ENCODE measurements around the gene PILRA. TPM values are rescaled to one million over a fixed set of nuclear protein-coding genes. Genes with fewer than 3 reads are reported as not detected.
"Not testable (repeated sequence)": the region's sequence is repeated elsewhere in the genome, so short reads cannot be mapped to it uniquely, and the experiment has no call there.

Gene PILRA
- total RNA-seq, 2 experiments from 2014 or later: 8.1 to 11.5 TPM

DNA sequence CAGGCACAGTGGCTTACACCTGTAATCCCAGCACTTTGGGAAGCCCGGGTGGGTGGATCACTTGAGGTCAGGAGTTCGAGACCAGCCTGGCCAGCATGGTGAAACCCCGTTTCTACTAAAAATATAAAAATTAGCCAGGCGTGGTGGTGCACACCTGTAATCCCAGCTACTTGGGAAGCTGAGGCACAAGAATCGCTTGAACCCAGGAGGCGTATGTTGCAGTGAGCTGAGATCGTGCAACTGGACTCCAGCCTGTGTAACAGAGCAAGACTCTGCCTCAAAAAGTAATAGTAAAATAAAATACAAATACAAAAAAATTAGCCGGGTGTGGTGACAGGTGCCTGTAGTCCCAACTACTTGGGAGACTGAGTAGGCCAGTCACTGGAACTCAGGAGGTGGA is 65.4 kb downstream of the PILRA start:
- ChIA-PET POLR2A (interaction anchor here (0.9 kb wide), 1 partner anchor 9 kb away, joined by 3 read pairs; the partner anchor contains the start of gene MEPCE), CTCF (interaction anchor here (1.0 to 1.2 kb wide), 2 partner anchors 32 to 38 kb away, joined by 3 to 4 read pairs; no protein-coding TSS in a partner anchor)
- H3K4me3 Mint-ChIP-seq; H3K27ac Mint-ChIP-seq; DNase-seq; H3K27me3 Mint-ChIP-seq (ENCODE audit: low read depth); ATAC-seq; H3K9me3 Mint-ChIP-seq (ENCODE audit: insufficient read depth): not testable (repeated sequence)
- peaks cover 22% of the 10 kb centered on the region for H3K4me1 Mint-ChIP-seq (ENCODE audit: low read depth)
- H3K36me3 Mint-ChIP-seq (ENCODE audit: low read depth): peaks cover 26% of the 10 kb centered on the region

DNA sequence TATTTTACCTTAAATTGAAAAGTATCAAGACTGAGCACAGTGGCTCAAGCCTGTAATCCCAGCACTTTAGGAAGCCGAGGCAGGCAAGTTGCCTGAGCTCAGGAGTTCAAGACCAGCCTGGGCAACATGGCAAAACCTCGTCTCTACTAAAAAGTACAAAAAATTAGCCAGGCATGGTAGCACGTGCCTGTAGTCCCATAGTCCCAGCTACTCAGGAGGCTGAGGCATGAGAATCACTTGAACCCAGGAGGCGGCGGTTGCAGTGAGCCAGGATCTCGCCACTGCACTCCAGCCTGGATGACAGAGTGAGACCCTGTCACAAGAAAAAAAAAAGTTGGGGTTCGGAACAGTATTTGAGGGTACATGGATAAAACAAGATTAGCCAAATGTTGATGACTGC is 66.0 kb downstream of the PILRA start:
- H3K27me3 Mint-ChIP-seq (ENCODE audit: low read depth): not testable (repeated sequence)

DNA sequence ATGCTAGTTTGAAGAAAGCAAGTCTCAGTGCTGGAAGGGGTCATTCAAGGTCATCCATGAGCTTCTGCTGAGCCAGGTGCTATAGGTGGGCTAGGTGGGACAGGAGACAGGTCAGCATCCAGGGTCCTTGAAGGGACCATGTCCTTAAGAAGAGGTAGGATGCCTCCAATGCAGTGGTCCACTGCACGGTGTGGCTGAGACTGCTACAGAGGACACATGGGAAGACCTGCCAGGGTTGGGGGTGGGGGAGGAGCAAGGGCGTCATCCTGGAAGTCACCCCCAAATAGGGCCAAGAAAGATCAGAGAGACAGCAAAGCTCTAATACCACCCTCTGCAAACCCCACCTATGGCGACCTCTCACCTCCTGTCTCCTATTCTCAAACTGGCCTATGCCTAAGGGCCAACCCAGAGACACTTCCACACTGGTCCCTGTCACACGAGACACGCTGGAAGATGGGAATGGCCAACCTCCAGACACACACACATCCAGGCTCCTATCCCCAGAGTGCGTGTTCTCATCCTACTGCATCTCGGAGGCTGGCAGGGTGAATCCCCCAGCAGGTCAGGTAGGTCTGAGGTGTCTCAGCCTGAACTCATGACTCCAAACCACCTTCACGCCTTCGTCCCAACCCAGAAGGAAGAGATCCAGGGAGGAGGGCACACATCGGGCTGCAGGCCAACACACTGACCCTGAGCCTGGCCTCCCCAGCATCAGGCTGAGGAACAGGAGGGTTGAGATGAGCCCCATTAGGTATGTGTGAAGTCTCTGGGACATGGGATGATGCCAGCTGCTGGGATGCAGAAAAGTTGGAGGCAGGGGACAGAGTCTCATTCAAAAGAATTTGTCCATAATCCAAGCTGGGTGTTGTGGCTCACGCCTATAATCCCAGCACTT is 68.6 kb downstream of the PILRA start:
- no peak overlapping the region for H3K4me3 Mint-ChIP-seq
- H3K27me3 Mint-ChIP-seq (ENCODE audit: low read depth): no peaks in the 10 kb centered on the region
- DNase-seq (no peak), ATAC-seq (no peak)
- H3K4me1 Mint-ChIP-seq (ENCODE audit: low read depth): peaks cover 27% of the 10 kb centered on the region
- CTCF ChIA-PET: interaction anchor here (1.6 kb wide), 1 partner anchor 12 kb away, joined by 3 read pairs; no protein-coding TSS in a partner anchor
- H3K27ac Mint-ChIP-seq: peak overlapping the region; percentile 6
- peaks cover 3% of the 10 kb centered on the region for H3K36me3 Mint-ChIP-seq (ENCODE audit: low read depth)
- POLR2A ChIA-PET: interaction anchor here (1.9 kb wide), 1 partner anchor 13 kb away, joined by 8 read pairs; the partner anchor contains the start of genes MEPCE and ZCWPW1
- no peaks in the 10 kb centered on the region for H3K9me3 Mint-ChIP-seq (ENCODE audit: insufficient read depth)

More for the DNA sequence above, 66.0 kb downstream of the PILRA start:
- H3K27ac Mint-ChIP-seq; DNase-seq; H3K9me3 Mint-ChIP-seq (ENCODE audit: insufficient read depth); ATAC-seq; H3K4me3 Mint-ChIP-seq: not testable (repeated sequence)
- POLR2A ChIA-PET: interaction anchor here (0.8 to 0.9 kb wide), 2 partner anchors 8 to 10 kb away, joined by 3 read pairs; partner anchors contain the start of gene MEPCE
- Mint-ChIP-seq H3K36me3 (ENCODE audit: low read depth) (peaks cover 21% of the 10 kb centered on the region), H3K4me1 (ENCODE audit: low read depth) (peaks cover 20% of the 10 kb centered on the region)
- CTCF ChIA-PET: interaction anchor here (1.0 to 1.2 kb wide), 2 partner anchors 32 to 38 kb away, joined by 3 to 4 read pairs; no protein-coding TSS in a partner anchor

DNA sequence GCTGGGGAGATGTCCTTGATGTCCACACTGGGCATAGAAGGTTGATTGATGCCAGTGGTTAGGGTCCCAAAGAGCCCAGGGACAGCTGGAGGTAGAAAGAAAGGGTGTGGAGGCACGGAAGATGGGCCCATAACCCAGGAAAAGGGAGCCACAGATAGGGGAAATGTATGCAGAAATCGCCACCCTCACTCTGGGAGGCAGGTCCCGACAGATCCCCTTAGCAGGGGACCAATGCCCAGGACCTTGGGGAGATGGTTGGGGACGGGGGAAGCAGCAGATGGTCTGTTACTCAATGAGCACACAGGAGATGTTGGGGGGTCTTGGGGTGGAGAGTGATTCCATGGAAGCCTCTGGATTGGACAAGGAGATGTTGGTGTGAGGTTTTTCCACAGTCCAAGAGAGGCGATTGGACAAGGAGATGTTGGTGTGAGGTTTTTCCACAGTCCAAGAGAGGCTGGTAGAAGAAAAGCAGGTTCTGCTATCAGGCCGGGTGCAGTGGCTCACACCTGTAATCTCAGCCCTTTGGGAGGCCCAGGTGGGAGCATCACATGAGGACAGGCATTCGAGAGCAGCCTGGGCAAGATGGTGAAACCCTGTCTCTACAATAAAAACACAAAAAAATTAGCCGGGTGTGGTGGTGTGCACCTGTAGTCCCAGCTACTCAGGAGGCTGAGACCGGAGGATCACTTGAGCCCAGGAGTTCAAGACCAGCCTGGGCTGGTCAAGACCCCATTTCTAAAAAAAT is 70.0 kb downstream of the PILRA start:
- POLR2A ChIA-PET: interaction anchor here (0.5 to 1.9 kb wide), 3 partner anchors 11 to 32 kb away, joined by 3 to 8 read pairs (median 7); partner anchors contain the start of genes MEPCE and ZCWPW1
- peak overlapping the region; percentile 66 for H3K27ac Mint-ChIP-seq
- H3K4me1 Mint-ChIP-seq (ENCODE audit: low read depth): peaks cover 27% of the 10 kb centered on the region

DNA sequence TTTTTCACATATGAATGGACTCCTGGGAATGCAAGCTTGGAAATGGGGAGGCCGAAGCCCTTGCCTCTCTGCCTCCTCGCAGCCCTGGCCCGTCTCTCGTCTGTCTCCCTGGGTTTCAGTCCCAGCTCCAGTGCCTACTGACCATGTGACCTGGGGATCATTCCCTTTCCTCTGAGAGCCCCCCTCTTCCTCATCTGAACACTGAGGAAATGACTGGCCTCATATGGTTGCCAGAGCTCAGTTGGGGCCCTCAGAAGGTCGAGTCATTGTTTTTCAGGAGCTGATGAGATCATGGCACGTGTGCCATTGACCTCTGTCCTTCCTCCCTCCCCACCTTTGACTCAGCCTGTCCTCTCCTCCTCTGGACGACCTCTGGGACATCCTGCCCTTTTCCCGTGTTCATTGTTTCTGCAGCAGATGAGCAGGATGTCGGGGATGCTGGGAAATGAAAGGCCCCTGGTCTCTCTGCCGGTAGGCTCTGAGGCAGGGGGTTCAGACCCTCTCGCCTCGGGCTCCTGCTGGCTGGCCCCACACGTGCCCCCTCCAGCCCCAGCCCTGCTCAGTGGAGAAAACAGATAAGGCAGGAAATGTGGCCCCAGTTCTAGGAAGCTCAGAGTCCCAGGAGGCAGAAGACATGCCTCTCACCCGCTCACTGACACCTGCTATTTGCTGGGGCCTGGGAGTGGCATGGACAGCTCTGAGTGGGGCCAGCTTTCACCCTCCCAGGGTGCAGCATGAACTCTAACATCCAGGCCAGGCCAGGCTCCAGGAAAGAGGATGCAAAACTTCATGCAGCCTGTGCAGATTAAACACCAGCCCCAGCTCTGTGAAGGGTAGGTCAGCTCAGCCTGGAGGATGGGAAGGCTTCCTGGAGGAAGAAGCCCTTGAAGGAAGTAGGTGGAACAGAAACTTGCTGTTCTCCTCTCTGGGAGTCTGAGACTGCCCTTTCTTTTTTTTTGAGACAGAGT is 71.3 kb downstream of the PILRA start:
- H3K27ac Mint-ChIP-seq: peak overlapping the region; percentile 81
- no peaks in the 10 kb centered on the region for H3K9me3 Mint-ChIP-seq (ENCODE audit: insufficient read depth)
- ChIA-PET POLR2A (interaction anchor here (0.6 to 2.3 kb wide), 7 partner anchors 8 to 261 kb away, joined by 3 to 15 read pairs (median 5); partner anchors contain the start of genes MEPCE, POP7, PPP1R35 and ZCWPW1), CTCF (interaction anchor here (0.8 to 1.8 kb wide), 8 partner anchors 10 to 312 kb away, joined by 3 to 9 read pairs (median 4); partner anchors contain the start of genes MEPCE and ZCWPW1)
- peak overlapping the region; percentile 22 for H3K4me3 Mint-ChIP-seq
- ATAC-seq: peak; percentile 60
- H3K36me3 Mint-ChIP-seq (ENCODE audit: low read depth): peaks cover 1% of the 10 kb centered on the region
- H3K27me3 Mint-ChIP-seq (ENCODE audit: low read depth): no peaks in the 10 kb centered on the region
- peaks cover 29% of the 10 kb centered on the region for H3K4me1 Mint-ChIP-seq (ENCODE audit: low read depth)
- DNase-seq: no peak

More for the DNA sequence above, 70.0 kb downstream of the PILRA start:
- Mint-ChIP-seq H3K27me3 (ENCODE audit: low read depth) (no peaks in the 10 kb centered on the region), H3K36me3 (ENCODE audit: low read depth) (peaks cover 2% of the 10 kb centered on the region), H3K4me3 (no peak overlapping the region), H3K9me3 (ENCODE audit: insufficient read depth) (no peaks in the 10 kb centered on the region)
- DNase-seq (no peak), ATAC-seq (no peak)
- CTCF ChIA-PET: interaction anchor here (1.8 kb wide), 1 partner anchor 36 kb away, joined by 9 read pairs; no protein-coding TSS in a partner anchor

DNA sequence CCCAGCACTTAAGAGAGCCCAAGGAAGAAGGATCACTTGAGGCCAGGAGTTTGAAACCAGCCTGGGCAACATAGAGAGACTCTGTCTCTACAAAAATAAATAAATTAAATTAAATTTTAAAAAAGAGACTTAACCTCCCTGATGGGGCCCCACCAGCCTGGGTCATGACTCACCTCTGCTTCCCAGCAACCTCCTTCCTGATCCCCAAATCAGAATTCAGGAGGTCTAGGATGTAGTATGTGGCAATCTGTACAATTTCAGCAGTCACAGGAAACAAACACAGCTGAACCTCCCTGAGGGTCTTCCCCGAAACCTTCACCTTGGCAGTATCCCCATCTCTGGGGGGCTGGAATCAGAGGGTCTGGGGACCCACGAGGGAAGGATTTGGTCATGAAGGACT is 72.8 kb downstream of the PILRA start:
- peaks cover 38% of the 10 kb centered on the region for H3K4me1 Mint-ChIP-seq (ENCODE audit: low read depth)
- H3K27ac Mint-ChIP-seq: peak overlapping the region; percentile 52
- H3K36me3 Mint-ChIP-seq (ENCODE audit: low read depth): peaks cover 1% of the 10 kb centered on the region
- H3K9me3 Mint-ChIP-seq (ENCODE audit: insufficient read depth): no peaks in the 10 kb centered on the region
- no peaks in the 10 kb centered on the region for H3K27me3 Mint-ChIP-seq (ENCODE audit: low read depth)
- no peak for DNase-seq
- ChIA-PET POLR2A (interaction anchor here (1.0 to 2.3 kb wide), 3 partner anchors 10 to 18 kb away, joined by 3 to 14 read pairs (median 4); partner anchors contain the start of genes PPP1R35 and ZCWPW1), CTCF (no interaction called here)
- ATAC-seq: no peak
- H3K4me3 Mint-ChIP-seq: no peak overlapping the region

DNA sequence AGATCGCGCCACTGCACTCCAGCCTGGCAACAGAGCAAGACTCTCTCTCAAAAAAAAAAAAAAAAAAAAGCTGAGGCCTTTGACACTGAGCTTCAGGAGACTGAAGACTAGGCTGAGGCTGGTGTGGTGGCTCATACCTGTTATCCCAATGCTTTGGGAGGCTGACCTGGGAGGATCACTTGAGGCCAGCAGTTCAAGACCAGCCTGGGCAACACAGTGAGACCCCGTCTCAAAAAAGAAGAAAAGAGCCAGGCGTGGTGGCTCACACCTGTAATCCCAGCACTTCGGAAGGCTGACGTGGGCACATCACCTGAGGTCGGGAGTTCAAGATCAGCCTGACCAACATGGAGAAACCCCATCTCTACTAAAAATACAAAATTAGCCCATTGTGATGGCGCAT is 74.1 kb downstream of the PILRA start:
- CTCF ChIA-PET, H3K4me3 Mint-ChIP-seq: not testable (repeated sequence)
- POLR2A ChIA-PET: interaction anchor here (0.6 to 1.4 kb wide), 3 partner anchors 8 to 19 kb away, joined by 3 read pairs; no protein-coding TSS in a partner anchor

DNA sequence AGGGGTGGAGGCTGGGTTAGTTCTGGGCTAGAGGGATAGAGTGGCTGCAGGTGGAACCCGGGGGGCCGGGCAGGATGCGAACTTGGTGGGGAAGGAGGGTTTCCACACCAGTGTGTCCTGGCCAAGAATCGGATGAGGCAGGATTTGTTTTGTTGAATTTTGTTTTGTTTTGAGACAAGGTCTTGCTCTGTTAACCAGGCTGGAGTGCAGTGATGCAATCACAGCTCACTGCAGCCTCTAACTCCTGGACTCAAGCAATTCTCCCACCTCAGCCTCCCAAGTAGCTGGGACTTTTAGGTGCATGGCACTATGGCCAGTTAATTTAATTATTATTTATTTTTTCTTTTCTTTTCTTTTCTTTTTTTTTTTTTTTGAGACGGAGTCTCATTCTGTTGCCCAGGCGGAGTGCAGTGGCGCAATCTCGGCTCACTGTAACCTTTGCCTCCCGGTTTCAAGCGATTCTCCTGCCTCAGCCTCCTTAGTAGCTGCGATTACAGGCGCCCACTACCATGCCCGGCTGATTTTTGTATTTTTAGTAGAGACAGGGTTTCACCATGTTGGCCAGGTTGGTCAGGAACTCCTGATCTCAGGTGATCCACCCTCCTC is 76.0 kb downstream of the PILRA start:
- Mint-ChIP-seq H3K27ac (peak overlapping the region; percentile 11), H3K27me3 (ENCODE audit: low read depth) (no peaks in the 10 kb centered on the region), H3K9me3 (ENCODE audit: insufficient read depth) (no peaks in the 10 kb centered on the region), H3K4me3 (no peak overlapping the region), H3K4me1 (ENCODE audit: low read depth) (peaks cover 30% of the 10 kb centered on the region), H3K36me3 (ENCODE audit: low read depth) (peaks cover under 1% of the 10 kb centered on the region)
- ChIA-PET CTCF (interaction anchor here (1.2 to 2.1 kb wide), 3 partner anchors 12 to 300 kb away, joined by 3 to 9 read pairs (median 5); partner anchors contain the start of genes LAMTOR4 and PPP1R35), POLR2A (interaction anchor here (1.0 to 3.1 kb wide), 3 partner anchors 14 to 139 kb away, joined by 3 to 13 read pairs (median 5); partner anchors contain the start of genes MEPCE and ZCWPW1)
- ATAC-seq (no peak), DNase-seq (no peak)

More for the DNA sequence above, 74.1 kb downstream of the PILRA start:
- not testable (repeated sequence) for H3K36me3 Mint-ChIP-seq (ENCODE audit: low read depth); DNase-seq; H3K27me3 Mint-ChIP-seq (ENCODE audit: low read depth); ATAC-seq; H3K27ac Mint-ChIP-seq; H3K9me3 Mint-ChIP-seq (ENCODE audit: insufficient read depth)
- peaks cover 38% of the 10 kb centered on the region for H3K4me1 Mint-ChIP-seq (ENCODE audit: low read depth)

Data from activated CD8-positive, alpha-beta T cell treated with anti-CD3 and anti-CD28 coated beads, Interleukin-2, amount 10 ng/mL, durations not matched to agents 7 days and 5 days (primary cell).